Measurements from ENCODE around the gene TRIP4. TPM values are rescaled to one million over a fixed set of nuclear protein-coding genes. Genes with fewer than 3 reads are reported as not detected.

Gene TRIP4
- total and polyA plus RNA-seq, 2 of the 8 experiments (the other 6 are each of a cell fraction or from before 2014, with no cell fraction given), result 6.2 to 18.9 TPM

GRCh38 chr15:64387562-64388168, at the start of gene TRIP4 (continued):
- TF ChIP-seq NRF1 (IDR thresholded peaks at IDR 0.05; ENCODE audit: low read depth, low read length), result no peak
- no peak for TF ChIP-seq SIRT6 (IDR thresholded peaks at IDR 0.05; ENCODE audit: low read length)
- no peak for TF ChIP-seq CHD7 (IDR thresholded peaks at IDR 0.05; ENCODE audit: insufficient replicate concordance, low read length)
- TF ChIP-seq TCF12 (IDR thresholded peaks at IDR 0.05; ENCODE audit: low read depth, low read length), result peak; percentile 80; the same call in 1 of the 2 replicates
- TF ChIP-seq JUN (IDR thresholded peaks at IDR 0.05; ENCODE audit: low read depth, low read length), result no peak
- TF ChIP-seq POLR2AphosphoS5 (IDR thresholded peaks at IDR 0.05; ENCODE audit: low read depth, low read length), result no peak; the same call in none of the 2 replicates
- TF ChIP-seq TAF1 (IDR thresholded peaks at IDR 0.05; ENCODE audit: low read depth, low read length), result peak; percentile 98
- no peak for TF ChIP-seq CEBPB (IDR thresholded peaks at IDR 0.05; ENCODE audit: low read depth, low read length)
- peak; percentile 39; the same call in 1 of the 2 replicates for TF ChIP-seq MAFK (IDR thresholded peaks at IDR 0.05; ENCODE audit: low read depth, low read length)
- peak; percentile 92 for TF ChIP-seq RBBP5 (IDR thresholded peaks at IDR 0.05; ENCODE audit: borderline replicate concordance, low read depth, low read length)
- peak; percentile 74 for TF ChIP-seq JUND (IDR thresholded peaks at IDR 0.05; ENCODE audit: low read length)
- TF ChIP-seq CHD1 (IDR thresholded peaks at IDR 0.05; ENCODE audit: low read depth, low read length), result no peak
- peak; percentile 94 for TF ChIP-seq YY1 (IDR thresholded peaks at IDR 0.05; ENCODE audit: low read depth, low read length)
